ENCODE data around the gene CNTFR. TPM values are rescaled to one million over a fixed set of nuclear protein-coding genes. Genes with fewer than 3 reads are reported as not detected.

CNTFR gene
- total and polyA plus RNA-seq, 10 of the 15 experiments (the other 5 are each of a cell fraction or from before 2014, with no cell fraction given): not detected

DNA sequence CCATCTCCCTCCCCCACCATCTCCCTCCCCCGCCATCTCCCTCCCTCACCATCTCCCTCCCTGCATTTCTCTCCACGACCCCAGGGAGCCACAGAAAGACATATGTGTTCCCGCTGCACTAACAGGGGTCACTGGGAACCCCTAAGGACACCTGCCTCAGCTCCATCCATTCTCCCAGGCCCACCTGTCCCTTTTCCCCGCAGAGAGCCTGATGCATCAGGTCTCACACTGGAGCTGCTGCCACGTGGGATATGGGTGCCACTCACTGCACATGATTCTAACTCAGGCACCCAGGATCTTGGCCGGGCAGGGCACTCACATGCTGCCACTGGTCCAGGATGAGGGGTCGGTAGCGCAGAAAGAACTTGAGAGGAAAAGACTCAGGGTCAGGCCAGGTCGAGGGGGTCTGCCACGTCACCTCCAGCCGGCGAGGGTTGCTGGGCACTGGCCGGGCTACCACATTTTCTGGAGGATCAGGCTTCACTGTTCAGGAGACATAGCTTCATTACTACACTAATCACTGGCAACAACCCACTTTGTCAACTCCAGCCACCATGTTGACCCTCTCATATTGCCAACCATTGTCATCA is 33.5 kb downstream of the CNTFR start:
- POLR2A ChIA-PET: no interaction called here
- Histone ChIP-seq H3K79me2 (ENCODE audit: control insufficient read depth, insufficient read depth, low read length) (no peaks in the 10 kb centered on the region), H3K27me3 (replicated peaks in 1 of 2; ENCODE audit: control insufficient read depth in 2 of 2, insufficient read depth in 2 of 2, low read length in 1 of 2) (peaks cover 0 to 7% of the 10 kb centered on the region in 2 experiments), H3K4me3 (no peak overlapping the region), H3K9me3 (replicated peaks; ENCODE audit: control insufficient read depth, insufficient read depth, low read length) (no peaks in the 10 kb centered on the region), H3K4me2 (ENCODE audit: control insufficient read depth, insufficient read depth) (no peak overlapping the region), H2AFZ (ENCODE audit: control insufficient read depth, low read depth, low read length) (no peak overlapping the region), H3K27ac (ENCODE audit: control insufficient read depth, insufficient read depth) (no peak overlapping the region), H3K36me3 (ENCODE audit: control insufficient read depth in 2 of 2, insufficient read depth in 2 of 2, low read length in 1 of 2) (no peaks in the 10 kb centered on the region), H3K4me1 (ENCODE audit: control insufficient read depth, insufficient read depth, low read length) (no peaks in the 10 kb centered on the region), H4K20me1 (ENCODE audit: control insufficient read depth, insufficient read depth) (no peaks in the 10 kb centered on the region; the same call in none of the 2 replicates), H3K9ac (ENCODE audit: control insufficient read depth, insufficient read depth, low read length) (no peak overlapping the region)
- SMC1A ChIA-PET (ENCODE audit: uncharacterized antibody, unreplicated experiment): no interaction called here
- ATAC-seq (no peak), DNase-seq (ENCODE audit: low read depth, low spot score) (no peak), FAIRE-seq (peak; percentile 41)
- 35% methylated on average over 9 of the region's 13 CpGs for WGBS (ENCODE audit: insufficient coverage, insufficient replicate concordance, low lambda C conversion rate, missing lambda C conversion rate)
- CTCF ChIA-PET: no interaction called here
- in situ Hi-C loops (cut with MboI): no loop called here
- no TSS peak for BruUV-seq (replicated peaks)
- RAD21 ChIA-PET (ENCODE audit: unreplicated experiment): no interaction called here
- intact Hi-C loops (cut with micrococcal nuclease; ENCODE audit: unreplicated experiment): no loop called here
- TF ChIP-seq HDAC2 (IDR thresholded peaks at IDR 0.05): no peak
- TF ChIP-seq TAF1 (IDR thresholded peaks at IDR 0.05; ENCODE audit: borderline replicate concordance, low read depth, low read length): no peak

- no peak for FAIRE-seq
- CTCF ChIA-PET: no interaction called here
- TF ChIP-seq CHD2 (IDR thresholded peaks at IDR 0.05; ENCODE audit: borderline replicate concordance, low read depth, low read length) (no peak), FOXK2 (IDR thresholded peaks at IDR 0.05) (no peak), ZNF24 (IDR thresholded peaks at IDR 0.05) (no peak), REST (IDR thresholded peaks at IDR 0.05; ENCODE audit: low read depth, low read length) (no peak), GATAD2B (conservative IDR thresholded peaks at IDR 0.05; ENCODE audit: low read depth) (no peak), ESRRA (IDR thresholded peaks at IDR 0.05; ENCODE audit: low read length) (no peak), ZNF622 (IDR thresholded peaks at IDR 0.05) (no peak), MYC (IDR thresholded peaks at IDR 0.05; ENCODE audit: insufficient read depth, insufficient read length, insufficient replicate concordance, low read length, severe bottlenecking) (no peak), BMI1 (IDR thresholded peaks at IDR 0.05; ENCODE audit: borderline replicate concordance) (no peak), ZNF217 (IDR thresholded peaks at IDR 0.05) (no peak), CTCF (IDR thresholded peaks at IDR 0.05 in 2 of 3, conservative IDR thresholded peaks at IDR 0.05 in 1 of 3; ENCODE audit: control insufficient read depth in 2 of 3, extremely low read depth in 1 of 3, insufficient read depth in 1 of 3, low read depth in 3 of 3, low read length in 3 of 3) (no peak), RUNX3 (IDR thresholded peaks at IDR 0.05; ENCODE audit: low read length) (no peak)
Measured at GRCh38 chr9:34555500-34555899, 34.0 kb downstream of the CNTFR start.

More at GRCh38 chr9:34555500-34555899, 34.0 kb downstream of the CNTFR start:
- H3K36me3 ChIP-seq (ENCODE audit: control insufficient read depth in 2 of 2, insufficient read depth in 2 of 2, low read length in 1 of 2): no peaks in the 10 kb centered on the region
- H3K4me1 ChIP-seq (ENCODE audit: control insufficient read depth, insufficient read depth, low read length): no peaks in the 10 kb centered on the region
- no peaks in the 10 kb centered on the region; the same call in none of the 2 replicates for H4K20me1 ChIP-seq (ENCODE audit: control insufficient read depth, insufficient read depth)
- H3K27ac ChIP-seq (ENCODE audit: control insufficient read depth, insufficient read depth): no peak overlapping the region
- H3K79me2 ChIP-seq (ENCODE audit: control insufficient read depth, insufficient read depth, low read length): no peaks in the 10 kb centered on the region
- DNase-seq (ENCODE audit: low read depth, low spot score) (no peak), ATAC-seq (no peak)
- 32% methylated on average over 5 of the region's 5 CpGs for WGBS (ENCODE audit: insufficient coverage, insufficient replicate concordance, low lambda C conversion rate, missing lambda C conversion rate)
- H3K4me3 ChIP-seq: no peak overlapping the region
- intact Hi-C loops (cut with micrococcal nuclease; ENCODE audit: unreplicated experiment) (no loop called here), in situ Hi-C loops (cut with MboI) (no loop called here)
- H2AFZ ChIP-seq (ENCODE audit: control insufficient read depth, low read depth, low read length): no peak overlapping the region
- ChIA-PET RAD21 (ENCODE audit: unreplicated experiment) (no interaction called here), POLR2A (no interaction called here), SMC1A (ENCODE audit: uncharacterized antibody, unreplicated experiment) (no interaction called here)
- no peaks in the 10 kb centered on the region for H3K9me3 ChIP-seq (replicated peaks; ENCODE audit: control insufficient read depth, insufficient read depth, low read length)
- H3K27me3 ChIP-seq (replicated peaks in 1 of 2; ENCODE audit: control insufficient read depth in 2 of 2, insufficient read depth in 2 of 2, low read length in 1 of 2): peaks cover 0 to 6% of the 10 kb centered on the region in 2 experiments
- no peak overlapping the region for H3K4me2 ChIP-seq (ENCODE audit: control insufficient read depth, insufficient read depth)
- H3K9ac ChIP-seq (ENCODE audit: control insufficient read depth, insufficient read depth, low read length): no peak overlapping the region
- no TSS peak for BruUV-seq (replicated peaks)
